GM12873 (cell line): Measurements from ENCODE around the gene ABL1.

ENCODE experiments used
- TF ChIP-seq, protein P1 (sequence below): IDR thresholded peaks from 2 replicates; pipeline ENCODE4 v1.5.1; 2012; ENCODE audit warnings: low read depth, mild to moderate bottlenecking, moderate library complexity, low read length, control low read depth; ENCODE audit not compliant: insufficient read depth; ENCODE audit errors: missing control alignments

Gene ABL1

DNA sequence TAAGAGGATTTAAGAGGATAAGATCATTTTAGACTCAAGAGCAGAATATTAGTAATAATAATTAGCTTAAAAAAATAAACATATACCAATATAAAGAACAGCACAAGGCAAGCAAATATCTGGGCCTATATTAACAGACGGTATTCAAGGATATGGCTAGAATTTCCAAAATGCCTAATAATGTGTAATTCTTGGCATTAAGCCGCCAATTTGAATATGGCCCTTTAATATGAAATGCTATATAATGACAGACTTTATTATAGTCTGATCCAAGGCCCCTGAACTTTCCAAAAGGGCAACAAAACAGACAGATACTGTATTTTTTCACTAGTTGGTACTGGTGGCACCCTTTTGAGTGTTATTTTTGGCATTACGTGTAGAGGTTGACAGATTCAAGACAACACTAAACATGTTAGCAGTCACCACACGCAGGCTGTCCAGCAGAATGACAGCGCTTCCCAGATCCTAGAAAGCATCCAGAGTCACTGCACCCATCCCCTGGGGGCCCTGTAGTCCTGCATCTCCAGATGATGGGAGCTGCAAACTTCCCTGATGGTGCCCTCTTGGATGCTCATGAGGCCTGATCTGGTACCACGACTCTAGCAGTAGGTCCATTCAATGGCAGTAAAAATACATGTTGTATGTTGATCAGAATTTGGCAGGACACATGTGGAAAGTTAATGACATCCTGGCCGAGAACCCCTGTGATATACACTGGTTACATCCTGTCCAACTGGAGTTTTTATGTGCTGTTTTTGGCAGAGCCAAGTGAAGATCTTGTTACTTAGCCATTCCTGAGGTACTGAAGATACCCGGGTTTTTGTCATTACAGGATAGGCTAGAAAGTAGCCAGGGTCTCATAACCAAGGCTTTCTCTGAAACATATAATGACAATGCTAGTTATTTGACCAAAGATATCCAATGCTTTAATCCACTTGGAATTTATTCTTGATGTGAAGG lies 1.7 kb upstream of the ABL1 start:
- TF ChIP-seq, protein P1, sequence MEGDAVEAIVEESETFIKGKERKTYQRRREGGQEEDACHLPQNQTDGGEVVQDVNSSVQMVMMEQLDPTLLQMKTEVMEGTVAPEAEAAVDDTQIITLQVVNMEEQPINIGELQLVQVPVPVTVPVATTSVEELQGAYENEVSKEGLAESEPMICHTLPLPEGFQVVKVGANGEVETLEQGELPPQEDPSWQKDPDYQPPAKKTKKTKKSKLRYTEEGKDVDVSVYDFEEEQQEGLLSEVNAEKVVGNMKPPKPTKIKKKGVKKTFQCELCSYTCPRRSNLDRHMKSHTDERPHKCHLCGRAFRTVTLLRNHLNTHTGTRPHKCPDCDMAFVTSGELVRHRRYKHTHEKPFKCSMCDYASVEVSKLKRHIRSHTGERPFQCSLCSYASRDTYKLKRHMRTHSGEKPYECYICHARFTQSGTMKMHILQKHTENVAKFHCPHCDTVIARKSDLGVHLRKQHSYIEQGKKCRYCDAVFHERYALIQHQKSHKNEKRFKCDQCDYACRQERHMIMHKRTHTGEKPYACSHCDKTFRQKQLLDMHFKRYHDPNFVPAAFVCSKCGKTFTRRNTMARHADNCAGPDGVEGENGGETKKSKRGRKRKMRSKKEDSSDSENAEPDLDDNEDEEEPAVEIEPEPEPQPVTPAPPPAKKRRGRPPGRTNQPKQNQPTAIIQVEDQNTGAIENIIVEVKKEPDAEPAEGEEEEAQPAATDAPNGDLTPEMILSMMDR, result no peak

DNA sequence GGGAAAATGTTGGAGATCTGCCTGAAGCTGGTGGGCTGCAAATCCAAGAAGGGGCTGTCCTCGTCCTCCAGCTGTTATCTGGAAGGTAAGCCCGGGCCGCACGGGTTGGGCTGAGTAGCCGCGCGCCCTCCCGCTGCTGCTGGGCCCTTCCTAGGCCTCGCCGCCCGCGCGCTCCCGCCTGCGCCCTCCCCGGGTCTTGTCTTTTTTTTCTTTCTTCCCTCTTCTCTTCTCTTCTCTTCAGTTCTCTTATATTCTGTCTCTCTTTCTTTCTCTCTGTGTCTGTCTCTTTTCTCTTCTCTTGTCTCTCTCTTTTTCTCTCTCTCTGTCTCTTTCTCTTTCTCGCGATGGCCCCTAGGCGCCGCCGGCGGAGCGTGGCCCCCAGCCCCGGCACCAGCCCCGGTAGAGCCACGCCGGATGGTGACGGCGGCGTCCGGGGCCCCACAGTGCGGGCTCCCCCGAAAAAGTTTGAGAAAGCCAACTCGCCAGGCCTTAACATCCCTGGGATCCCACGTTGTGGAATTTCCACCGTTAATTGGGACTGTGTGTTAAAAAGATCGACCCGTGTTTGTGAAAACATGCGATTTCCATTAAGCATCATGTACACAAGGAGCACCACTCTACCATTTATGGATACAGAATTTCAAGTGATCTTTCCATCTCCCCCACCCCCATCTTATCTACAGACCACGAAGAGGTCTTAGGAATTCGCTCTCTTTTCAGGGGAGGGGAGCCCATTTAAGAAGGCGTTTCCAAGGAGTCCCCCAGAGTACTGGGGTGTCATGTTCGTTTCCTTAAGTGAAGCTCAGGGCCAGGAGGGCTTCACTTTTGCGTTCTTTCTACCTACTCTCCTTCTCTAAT lies 616 bp downstream of the ABL1 start:
- TF ChIP-seq, protein P1, result no peak

DNA sequence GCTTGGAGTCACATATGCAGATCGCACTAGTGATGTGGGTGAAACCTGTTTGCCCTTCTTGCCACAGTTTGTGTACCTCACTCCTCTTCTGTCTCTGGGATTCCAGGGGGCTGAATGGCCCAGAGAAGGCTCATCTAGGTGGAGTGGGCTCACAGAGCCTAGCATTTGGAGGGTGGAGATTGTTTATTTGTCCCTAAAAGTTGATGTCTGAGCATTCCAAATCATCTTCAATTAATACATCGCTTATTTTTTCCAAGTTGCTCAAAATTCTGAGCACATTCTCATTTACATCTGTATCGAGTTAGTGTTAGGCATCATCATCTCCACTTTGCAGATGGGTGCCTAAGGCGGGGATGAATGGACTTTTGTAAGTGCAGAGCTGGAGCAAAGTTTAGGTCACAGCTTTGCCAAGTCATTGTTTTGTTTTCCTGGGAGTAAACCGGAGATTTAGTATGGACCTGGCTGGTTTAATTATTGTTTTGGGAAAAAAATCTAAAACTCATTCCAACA lies 2.0 kb downstream of the ABL1 start:
- TF ChIP-seq, protein P1, result no peak

DNA sequence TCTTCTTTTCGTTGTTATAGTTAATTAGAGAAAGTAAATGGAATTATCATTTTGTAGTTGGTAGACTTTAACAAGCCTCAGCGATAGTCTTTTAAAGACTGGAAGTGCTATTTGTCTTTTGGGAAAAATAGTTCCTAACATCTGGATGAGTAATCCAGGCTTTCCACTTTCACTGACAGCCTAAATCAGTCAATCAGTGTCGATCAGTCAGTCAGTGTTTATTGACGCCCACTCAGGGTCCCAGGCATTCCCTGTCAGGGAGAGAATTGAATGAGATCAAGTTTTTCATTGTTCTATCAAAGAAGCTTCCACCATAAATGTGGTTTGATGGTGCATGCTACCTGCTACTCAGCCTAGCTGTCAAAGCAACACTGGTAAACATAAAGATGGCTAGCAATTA lies 2.6 kb downstream of the ABL1 start:
- TF ChIP-seq, protein P1, result no peak

DNA sequence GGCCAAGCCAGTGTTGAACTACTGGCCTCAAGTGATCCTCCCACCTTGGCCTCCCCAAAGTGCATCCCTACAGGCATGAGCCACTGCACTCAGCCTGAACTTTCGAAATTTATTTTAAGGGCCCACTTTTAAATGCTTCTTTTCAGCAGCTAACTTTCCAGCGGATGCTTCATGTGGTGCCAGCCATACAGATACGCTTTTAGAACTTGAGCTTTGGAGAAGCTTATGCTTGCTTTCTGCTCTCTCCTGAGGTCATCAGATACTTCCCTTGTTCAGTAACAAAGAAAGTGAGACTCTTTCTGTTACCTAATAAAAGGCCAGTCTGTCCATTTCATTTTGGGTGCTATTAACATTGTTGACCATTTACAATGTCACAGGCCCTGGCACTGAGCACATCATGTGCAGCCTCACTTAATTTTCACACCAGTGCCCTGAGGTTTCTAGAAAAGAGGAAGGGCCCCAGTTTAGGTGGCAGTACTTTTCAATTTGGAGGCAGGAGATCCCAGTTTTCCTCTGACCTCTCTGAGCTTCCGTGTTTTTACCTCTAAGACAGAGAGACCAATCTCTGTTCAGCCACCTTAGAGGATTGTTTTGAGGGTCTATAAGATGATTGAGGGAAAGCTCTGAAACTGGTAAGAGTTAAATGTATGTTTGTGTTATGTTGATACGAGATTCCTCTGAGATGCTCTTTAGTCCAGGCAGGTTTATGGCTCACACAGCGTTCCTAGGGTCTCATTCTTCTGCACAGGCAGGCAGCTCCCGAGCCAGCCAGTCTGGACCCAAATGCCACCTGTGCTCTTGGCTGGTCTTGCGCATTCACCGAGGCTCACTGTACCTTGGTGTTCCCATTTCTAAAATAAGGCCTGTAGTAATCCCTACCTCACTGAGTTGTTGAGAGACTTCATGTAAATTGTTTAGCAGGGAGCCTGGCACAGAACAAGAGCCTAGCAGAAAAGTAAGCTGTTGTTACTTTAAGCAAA lies 4.4 kb downstream of the ABL1 start:
- TF ChIP-seq, protein P1, result no peak

DNA sequence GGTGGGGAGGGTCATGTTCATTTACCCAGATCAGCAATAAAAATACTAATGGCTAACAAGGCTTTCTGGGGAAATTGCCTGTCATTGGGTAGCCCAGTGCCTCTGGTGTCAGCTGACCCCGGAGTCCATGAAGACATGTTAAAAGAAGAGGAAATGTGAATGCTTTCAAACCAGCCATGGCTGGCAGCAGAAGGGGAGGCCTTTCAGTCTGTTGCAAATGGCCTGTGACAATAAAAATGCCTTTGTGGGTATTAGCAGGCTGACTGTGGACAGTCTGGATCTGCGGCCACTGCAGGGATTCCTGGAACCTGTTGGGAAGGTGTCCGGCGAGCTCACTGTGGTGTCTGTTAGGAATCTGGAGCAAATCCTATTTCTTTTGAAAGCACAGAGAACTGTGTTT lies 7.5 kb downstream of the ABL1 start:
- TF ChIP-seq, protein P1, result no peak
